NB4 (cell line): ENCODE data around the gene TMEM26.

Experiments
- DNase-seq: peaks from one replicate; pipeline ENCODE4 v3.0.0; 2010; ENCODE audit warnings: low read depth
- H3K4me3 ChIP-seq: one replicate; pipeline ENCODE4 v1.5.1; 2011; ENCODE audit warnings: mild to moderate bottlenecking, low read depth, low read length, moderate library complexity
- MYC ChIP-seq: IDR thresholded peaks from 2 replicates; pipeline ENCODE4 v1.6.1; 2011; ENCODE audit warnings: low read depth, low read length
- POLR2A ChIP-seq: IDR thresholded peaks from 2 replicates; pipeline ENCODE4 v1.6.1; 2011; ENCODE audit warnings: mild to moderate bottlenecking; ENCODE audit not compliant: insufficient read length; ENCODE audit errors: extremely low read depth
- TF ChIP-seq, protein P1 (sequence below): IDR thresholded peaks from 2 replicates; pipeline ENCODE4 v1.6.1; 2011; ENCODE audit warnings: low read depth, low read length
- TF ChIP-seq, protein P2 (sequence below): IDR thresholded peaks from one replicate; pipeline ENCODE4 v1.5.1; 2012; ENCODE audit warnings: low read depth, low read length

The TMEM26 gene

DNA sequence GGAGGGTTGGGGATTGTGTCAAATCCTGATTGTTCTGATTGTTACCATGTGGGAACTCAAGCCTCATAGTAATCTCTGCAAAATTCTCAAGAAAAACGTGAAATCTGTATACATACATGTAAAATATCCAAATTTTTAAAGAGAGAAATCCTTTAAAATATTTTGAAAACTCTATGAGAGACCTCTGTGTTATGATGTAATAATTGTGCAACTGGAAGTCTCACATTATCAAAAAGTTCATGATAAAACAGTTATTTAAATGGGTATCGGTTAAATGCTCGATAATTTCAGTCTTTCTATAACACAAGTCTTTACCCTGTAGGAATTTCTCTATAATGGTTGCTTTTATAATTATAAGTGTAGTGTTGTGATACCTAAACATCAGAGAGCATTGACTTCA is 95.5 kb downstream of the TMEM26 start:
- TF ChIP-seq, protein P1, sequence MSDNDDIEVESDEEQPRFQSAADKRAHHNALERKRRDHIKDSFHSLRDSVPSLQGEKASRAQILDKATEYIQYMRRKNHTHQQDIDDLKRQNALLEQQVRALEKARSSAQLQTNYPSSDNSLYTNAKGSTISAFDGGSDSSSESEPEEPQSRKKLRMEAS = no peak
- TF ChIP-seq, protein P2, sequence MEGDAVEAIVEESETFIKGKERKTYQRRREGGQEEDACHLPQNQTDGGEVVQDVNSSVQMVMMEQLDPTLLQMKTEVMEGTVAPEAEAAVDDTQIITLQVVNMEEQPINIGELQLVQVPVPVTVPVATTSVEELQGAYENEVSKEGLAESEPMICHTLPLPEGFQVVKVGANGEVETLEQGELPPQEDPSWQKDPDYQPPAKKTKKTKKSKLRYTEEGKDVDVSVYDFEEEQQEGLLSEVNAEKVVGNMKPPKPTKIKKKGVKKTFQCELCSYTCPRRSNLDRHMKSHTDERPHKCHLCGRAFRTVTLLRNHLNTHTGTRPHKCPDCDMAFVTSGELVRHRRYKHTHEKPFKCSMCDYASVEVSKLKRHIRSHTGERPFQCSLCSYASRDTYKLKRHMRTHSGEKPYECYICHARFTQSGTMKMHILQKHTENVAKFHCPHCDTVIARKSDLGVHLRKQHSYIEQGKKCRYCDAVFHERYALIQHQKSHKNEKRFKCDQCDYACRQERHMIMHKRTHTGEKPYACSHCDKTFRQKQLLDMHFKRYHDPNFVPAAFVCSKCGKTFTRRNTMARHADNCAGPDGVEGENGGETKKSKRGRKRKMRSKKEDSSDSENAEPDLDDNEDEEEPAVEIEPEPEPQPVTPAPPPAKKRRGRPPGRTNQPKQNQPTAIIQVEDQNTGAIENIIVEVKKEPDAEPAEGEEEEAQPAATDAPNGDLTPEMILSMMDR = no peak
- TF ChIP-seq POLR2A (no peak), MYC (no peak)
- no peak for DNase-seq
- no peak overlapping the region for H3K4me3 ChIP-seq
